WTC11 (cell line): ENCODE results near the gene C13orf46. TPM values are rescaled to one million over a fixed set of nuclear protein-coding genes. Genes with fewer than 3 reads are reported as not detected.

Experiments
- ATAC-seq: fragments of 200-7000 bp; cut with Tn5 transposase; 2 replicates; pipeline ENCODE4 v1.10.0; 2021; ENCODE audit warnings: mild to moderate bottlenecking, moderate library complexity
- CTCF ChIA-PET: fragments of 300-600 bp; sonication (Branson Sonifier 250); formaldehyde crosslinking; loops from one replicate; lab custom pipeline; 2021; ENCODE audit warnings: antibody characterized with exemption; lab: Charles Lee
- POLR2A ChIA-PET: fragments of 350-600 bp; sonication (Branson Sonifier 250); formaldehyde crosslinking; loops from one replicate; lab custom pipeline; 2021; ENCODE audit warnings: antibody characterized with exemption; lab: Charles Lee
- DNase-seq: peaks from one replicate; pipeline ENCODE4 v3.0.0; 2021; ENCODE audit warnings: low spot score
- H3K27ac Mint-ChIP-seq: 2 replicates; pipeline ENCODE4 v1.8.0; 2021; ENCODE audit warnings: mixed read lengths
- H3K27me3 Mint-ChIP-seq: 2 replicates; pipeline ENCODE4 v1.8.0; 2021; ENCODE audit warnings: low read depth, mild to moderate bottlenecking, moderate library complexity, mixed read lengths
- H3K36me3 Mint-ChIP-seq: 2 replicates; pipeline ENCODE4 v1.8.0; 2021; ENCODE audit warnings: mixed read lengths
- H3K4me1 Mint-ChIP-seq: 2 replicates; pipeline ENCODE4 v1.8.0; 2022; ENCODE audit warnings: mixed read lengths
- H3K4me3 Mint-ChIP-seq: 2 replicates; pipeline ENCODE4 v1.8.0; 2021; ENCODE audit warnings: mild to moderate bottlenecking, moderate library complexity, mixed read lengths
- H3K9me3 Mint-ChIP-seq: 2 replicates; pipeline ENCODE4 v1.8.0; 2021; ENCODE audit warnings: mixed read lengths
- CBFB ChIP-seq: sonication (generic); formaldehyde crosslinking; IDR thresholded peaks from 2 replicates; pipeline ENCODE4 v1.8.1; 2022; ENCODE audit warnings: mild to moderate bottlenecking, low read depth, missing genetic modification reagents
- HMGA2 ChIP-seq: fragments of 250-450 bp; sonication (Bioruptor Pico); IDR thresholded peaks from 2 replicates; pipeline ENCODE4 v1.4.0; 2021; ENCODE audit warnings: mild to moderate bottlenecking, moderate library complexity
- JAZF1 ChIP-seq: fragments of 250-450 bp; sonication (Bioruptor Pico); IDR thresholded peaks from 2 replicates; pipeline ENCODE4 v1.9.0; 2021; ENCODE audit warnings: moderate library complexity, mild to moderate bottlenecking, inconsistent platforms
- JUN ChIP-seq: sonication (generic); formaldehyde crosslinking; IDR thresholded peaks from 2 replicates; pipeline ENCODE4 v1.8.0; 2023; ENCODE audit warnings: mild to moderate bottlenecking, missing genetic modification reagents
- RORB ChIP-seq: fragments of 250-450 bp; sonication (Bioruptor Pico); IDR thresholded peaks from 2 replicates; pipeline ENCODE4 v1.9.0; 2021; ENCODE audit warnings: mild to moderate bottlenecking
- SOX15 ChIP-seq: fragments of 250-450 bp; sonication (Bioruptor Pico); IDR thresholded peaks from 2 replicates; pipeline ENCODE4 v1.9.0; 2021; ENCODE audit warnings: mild to moderate bottlenecking
- total RNA-seq: library from RNA; stranded (reverse); gene quantifications from 3 replicates; pipeline ENCODE4 v1.2.3, GENCODE V29; 2021
- TF ChIP-seq, protein P1 (sequence below): sonication (generic); formaldehyde crosslinking; IDR thresholded peaks from 2 replicates; pipeline ENCODE4 v1.8.0; 2022; ENCODE audit warnings: missing genetic modification reagents
- TF ChIP-seq, protein P2 (sequence below): fragments of 200-600 bp; IDR thresholded peaks from 2 replicates; pipeline ENCODE4 v1.8.0; 2022; ENCODE audit warnings: antibody characterized with exemption
- TF ChIP-seq, protein P3 (sequence below): sonication (generic); formaldehyde crosslinking; IDR thresholded peaks from 2 replicates; pipeline ENCODE4 v1.8.1; 2023; ENCODE audit warnings: mild to moderate bottlenecking, missing genetic modification reagents, borderline replicate concordance
- TF ChIP-seq, protein P4 (sequence below): fragments of 250-450 bp; sonication (Bioruptor Pico); IDR thresholded peaks from 2 replicates; pipeline ENCODE4 v2.1.2; 2022; ENCODE audit warnings: mild to moderate bottlenecking, moderate library complexity
- TF ChIP-seq, protein P5 (sequence below): sonication (generic); formaldehyde crosslinking; IDR thresholded peaks from 2 replicates; pipeline ENCODE4 v1.8.1; 2023; ENCODE audit warnings: mild to moderate bottlenecking, moderate library complexity, missing genetic modification reagents

The C13orf46 gene
- total RNA-seq, 1 experiment from 2014 or later: 0.50 TPM

DNA sequence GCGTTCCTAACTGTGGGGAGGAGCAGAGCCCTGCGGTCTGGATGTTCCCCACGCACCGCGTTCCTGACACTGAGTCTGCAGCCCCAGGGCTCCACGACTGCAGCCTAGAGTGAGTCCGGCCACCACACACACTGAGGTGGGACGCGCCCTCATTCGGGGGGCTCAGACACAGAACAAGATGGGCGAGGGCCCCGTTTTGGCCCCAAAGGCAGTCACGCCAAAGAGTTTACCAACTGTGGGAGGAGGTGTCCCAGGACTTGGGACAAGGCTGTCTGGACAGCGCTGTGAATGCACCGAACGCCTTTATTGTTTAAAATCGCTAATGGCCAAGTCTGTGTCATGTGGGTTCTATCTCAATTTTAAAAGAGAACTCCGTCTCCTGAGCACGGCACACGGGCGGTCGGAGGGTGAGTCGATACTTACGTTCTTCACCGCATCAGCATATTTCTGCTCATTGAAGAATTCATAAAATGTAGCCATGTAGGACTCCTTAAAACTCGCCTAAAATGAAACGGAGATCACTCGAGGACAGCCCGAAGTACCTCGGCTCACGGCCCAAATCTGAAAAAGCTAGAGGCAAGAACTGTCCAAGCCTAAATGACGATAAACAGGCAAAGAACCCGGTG is 35.2 kb upstream of the C13orf46 start (continued):
- TF ChIP-seq, protein P1, sequence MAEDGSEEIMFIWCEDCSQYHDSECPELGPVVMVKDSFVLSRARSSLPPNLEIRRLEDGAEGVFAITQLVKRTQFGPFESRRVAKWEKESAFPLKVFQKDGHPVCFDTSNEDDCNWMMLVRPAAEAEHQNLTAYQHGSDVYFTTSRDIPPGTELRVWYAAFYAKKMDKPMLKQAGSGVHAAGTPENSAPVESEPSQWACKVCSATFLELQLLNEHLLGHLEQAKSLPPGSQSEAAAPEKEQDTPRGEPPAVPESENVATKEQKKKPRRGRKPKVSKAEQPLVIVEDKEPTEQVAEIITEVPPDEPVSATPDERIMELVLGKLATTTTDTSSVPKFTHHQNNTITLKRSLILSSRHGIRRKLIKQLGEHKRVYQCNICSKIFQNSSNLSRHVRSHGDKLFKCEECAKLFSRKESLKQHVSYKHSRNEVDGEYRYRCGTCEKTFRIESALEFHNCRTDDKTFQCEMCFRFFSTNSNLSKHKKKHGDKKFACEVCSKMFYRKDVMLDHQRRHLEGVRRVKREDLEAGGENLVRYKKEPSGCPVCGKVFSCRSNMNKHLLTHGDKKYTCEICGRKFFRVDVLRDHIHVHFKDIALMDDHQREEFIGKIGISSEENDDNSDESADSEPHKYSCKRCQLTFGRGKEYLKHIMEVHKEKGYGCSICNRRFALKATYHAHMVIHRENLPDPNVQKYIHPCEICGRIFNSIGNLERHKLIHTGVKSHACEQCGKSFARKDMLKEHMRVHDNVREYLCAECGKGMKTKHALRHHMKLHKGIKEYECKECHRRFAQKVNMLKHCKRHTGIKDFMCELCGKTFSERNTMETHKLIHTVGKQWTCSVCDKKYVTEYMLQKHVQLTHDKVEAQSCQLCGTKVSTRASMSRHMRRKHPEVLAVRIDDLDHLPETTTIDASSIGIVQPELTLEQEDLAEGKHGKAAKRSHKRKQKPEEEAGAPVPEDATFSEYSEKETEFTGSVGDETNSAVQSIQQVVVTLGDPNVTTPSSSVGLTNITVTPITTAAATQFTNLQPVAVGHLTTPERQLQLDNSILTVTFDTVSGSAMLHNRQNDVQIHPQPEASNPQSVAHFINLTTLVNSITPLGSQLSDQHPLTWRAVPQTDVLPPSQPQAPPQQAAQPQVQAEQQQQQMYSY: no peak
- TF ChIP-seq, protein P2, sequence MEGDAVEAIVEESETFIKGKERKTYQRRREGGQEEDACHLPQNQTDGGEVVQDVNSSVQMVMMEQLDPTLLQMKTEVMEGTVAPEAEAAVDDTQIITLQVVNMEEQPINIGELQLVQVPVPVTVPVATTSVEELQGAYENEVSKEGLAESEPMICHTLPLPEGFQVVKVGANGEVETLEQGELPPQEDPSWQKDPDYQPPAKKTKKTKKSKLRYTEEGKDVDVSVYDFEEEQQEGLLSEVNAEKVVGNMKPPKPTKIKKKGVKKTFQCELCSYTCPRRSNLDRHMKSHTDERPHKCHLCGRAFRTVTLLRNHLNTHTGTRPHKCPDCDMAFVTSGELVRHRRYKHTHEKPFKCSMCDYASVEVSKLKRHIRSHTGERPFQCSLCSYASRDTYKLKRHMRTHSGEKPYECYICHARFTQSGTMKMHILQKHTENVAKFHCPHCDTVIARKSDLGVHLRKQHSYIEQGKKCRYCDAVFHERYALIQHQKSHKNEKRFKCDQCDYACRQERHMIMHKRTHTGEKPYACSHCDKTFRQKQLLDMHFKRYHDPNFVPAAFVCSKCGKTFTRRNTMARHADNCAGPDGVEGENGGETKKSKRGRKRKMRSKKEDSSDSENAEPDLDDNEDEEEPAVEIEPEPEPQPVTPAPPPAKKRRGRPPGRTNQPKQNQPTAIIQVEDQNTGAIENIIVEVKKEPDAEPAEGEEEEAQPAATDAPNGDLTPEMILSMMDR: no peak
- TF ChIP-seq SOX15 (CRISPR knock-in tag): no peak

DNA sequence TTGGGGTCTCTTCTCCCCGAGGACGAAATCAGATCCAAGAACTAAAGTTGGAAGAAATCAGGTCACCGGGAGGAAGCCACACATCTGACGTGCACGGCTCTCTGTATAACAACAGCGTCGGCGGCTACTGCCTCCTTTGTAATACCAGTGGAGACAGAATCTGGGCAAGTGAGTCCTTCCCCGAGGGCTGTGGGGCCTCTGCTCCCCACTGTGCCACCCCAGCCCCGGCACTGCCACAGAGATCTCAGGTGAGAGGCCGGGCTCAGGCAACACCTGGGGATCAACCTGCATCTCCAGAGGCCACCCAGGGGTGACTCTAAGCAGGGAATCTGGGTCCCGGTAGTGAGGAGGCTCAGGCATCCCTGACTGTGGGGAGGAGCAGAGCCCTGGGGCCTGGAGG is 33.7 kb upstream of the C13orf46 start:
- no peak for ATAC-seq
- H3K27me3 Mint-ChIP-seq: no peaks in the 10 kb centered on the region
- TF ChIP-seq JUN (CRISPR knock-in tag): no peak
- TF ChIP-seq, protein P1: no peak
- TF ChIP-seq, protein P3, sequence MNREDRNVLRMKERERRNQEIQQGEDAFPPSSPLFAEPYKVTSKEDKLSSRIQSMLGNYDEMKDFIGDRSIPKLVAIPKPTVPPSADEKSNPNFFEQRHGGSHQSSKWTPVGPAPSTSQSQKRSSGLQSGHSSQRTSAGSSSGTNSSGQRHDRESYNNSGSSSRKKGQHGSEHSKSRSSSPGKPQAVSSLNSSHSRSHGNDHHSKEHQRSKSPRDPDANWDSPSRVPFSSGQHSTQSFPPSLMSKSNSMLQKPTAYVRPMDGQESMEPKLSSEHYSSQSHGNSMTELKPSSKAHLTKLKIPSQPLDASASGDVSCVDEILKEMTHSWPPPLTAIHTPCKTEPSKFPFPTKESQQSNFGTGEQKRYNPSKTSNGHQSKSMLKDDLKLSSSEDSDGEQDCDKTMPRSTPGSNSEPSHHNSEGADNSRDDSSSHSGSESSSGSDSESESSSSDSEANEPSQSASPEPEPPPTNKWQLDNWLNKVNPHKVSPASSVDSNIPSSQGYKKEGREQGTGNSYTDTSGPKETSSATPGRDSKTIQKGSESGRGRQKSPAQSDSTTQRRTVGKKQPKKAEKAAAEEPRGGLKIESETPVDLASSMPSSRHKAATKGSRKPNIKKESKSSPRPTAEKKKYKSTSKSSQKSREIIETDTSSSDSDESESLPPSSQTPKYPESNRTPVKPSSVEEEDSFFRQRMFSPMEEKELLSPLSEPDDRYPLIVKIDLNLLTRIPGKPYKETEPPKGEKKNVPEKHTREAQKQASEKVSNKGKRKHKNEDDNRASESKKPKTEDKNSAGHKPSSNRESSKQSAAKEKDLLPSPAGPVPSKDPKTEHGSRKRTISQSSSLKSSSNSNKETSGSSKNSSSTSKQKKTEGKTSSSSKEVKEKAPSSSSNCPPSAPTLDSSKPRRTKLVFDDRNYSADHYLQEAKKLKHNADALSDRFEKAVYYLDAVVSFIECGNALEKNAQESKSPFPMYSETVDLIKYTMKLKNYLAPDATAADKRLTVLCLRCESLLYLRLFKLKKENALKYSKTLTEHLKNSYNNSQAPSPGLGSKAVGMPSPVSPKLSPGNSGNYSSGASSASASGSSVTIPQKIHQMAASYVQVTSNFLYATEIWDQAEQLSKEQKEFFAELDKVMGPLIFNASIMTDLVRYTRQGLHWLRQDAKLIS (CRISPR knock-in tag): no peak
- no peak for TF ChIP-seq RORB (CRISPR knock-in tag)
- TF ChIP-seq, protein P4, sequence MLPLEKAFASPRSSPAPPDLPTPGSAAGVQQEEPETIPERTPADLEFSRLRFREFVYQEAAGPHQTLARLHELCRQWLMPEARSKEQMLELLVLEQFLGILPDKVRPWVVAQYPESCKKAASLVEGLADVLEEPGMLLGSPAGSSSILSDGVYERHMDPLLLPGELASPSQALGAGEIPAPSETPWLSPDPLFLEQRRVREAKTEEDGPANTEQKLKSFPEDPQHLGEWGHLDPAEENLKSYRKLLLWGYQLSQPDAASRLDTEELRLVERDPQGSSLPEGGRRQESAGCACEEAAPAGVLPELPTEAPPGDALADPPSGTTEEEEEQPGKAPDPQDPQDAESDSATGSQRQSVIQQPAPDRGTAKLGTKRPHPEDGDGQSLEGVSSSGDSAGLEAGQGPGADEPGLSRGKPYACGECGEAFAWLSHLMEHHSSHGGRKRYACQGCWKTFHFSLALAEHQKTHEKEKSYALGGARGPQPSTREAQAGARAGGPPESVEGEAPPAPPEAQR (CRISPR knock-in tag): no peak
- TF ChIP-seq HMGA2 (CRISPR knock-in tag): no peak
- no peak for TF ChIP-seq CBFB (CRISPR knock-in tag)
- TF ChIP-seq JAZF1 (CRISPR knock-in tag): no peak
- TF ChIP-seq, protein P5, sequence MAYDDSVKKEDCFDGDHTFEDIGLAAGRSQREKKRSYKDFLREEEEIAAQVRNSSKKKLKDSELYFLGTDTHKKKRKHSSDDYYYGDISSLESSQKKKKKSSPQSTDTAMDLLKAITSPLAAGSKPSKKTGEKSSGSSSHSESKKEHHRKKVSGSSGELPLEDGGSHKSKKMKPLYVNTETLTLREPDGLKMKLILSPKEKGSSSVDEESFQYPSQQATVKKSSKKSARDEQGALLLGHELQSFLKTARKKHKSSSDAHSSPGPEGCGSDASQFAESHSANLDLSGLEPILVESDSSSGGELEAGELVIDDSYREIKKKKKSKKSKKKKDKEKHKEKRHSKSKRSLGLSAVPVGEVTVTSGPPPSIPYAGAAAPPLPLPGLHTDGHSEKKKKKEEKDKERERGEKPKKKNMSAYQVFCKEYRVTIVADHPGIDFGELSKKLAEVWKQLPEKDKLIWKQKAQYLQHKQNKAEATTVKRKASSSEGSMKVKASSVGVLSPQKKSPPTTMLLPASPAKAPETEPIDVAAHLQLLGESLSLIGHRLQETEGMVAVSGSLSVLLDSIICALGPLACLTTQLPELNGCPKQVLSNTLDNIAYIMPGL: no peak
- H3K4me3 Mint-ChIP-seq: no peak overlapping the region
- no peak overlapping the region; the same call in 1 of the 2 replicates for H3K27ac Mint-ChIP-seq
- ChIA-PET POLR2A (no interaction called here), CTCF (no interaction called here)
- H3K36me3 Mint-ChIP-seq: peaks cover 9% of the 10 kb centered on the region
- no peaks in the 10 kb centered on the region for H3K4me1 Mint-ChIP-seq
- DNase-seq: peak; percentile 3
- no peaks in the 10 kb centered on the region for H3K9me3 Mint-ChIP-seq
